Chondrocyte (in vitro differentiated cells): ENCODE results near the gene DNTT. TPM values are rescaled to one million over a fixed set of nuclear protein-coding genes. Genes with fewer than 3 reads are reported as not detected.

Experiments used
- DNase-seq: peaks from one replicate; pipeline ENCODE4 v3.0.0; 2021; ENCODE audit warnings: mixed read lengths, low spot score
- H3K27ac Mint-ChIP-seq: one replicate; pipeline ENCODE4 v1.8.0; 2021; ENCODE audit warnings: mild to moderate bottlenecking, moderate library complexity, mixed read lengths; ENCODE audit not compliant: unreplicated experiment
- H3K27me3 Mint-ChIP-seq: 2 replicates; pipeline ENCODE4 v1.8.0; 2021; ENCODE audit warnings: low read depth, mixed read lengths
- H3K36me3 Mint-ChIP-seq: 2 replicates; pipeline ENCODE4 v1.8.0; 2021; ENCODE audit warnings: low read depth, mixed read lengths
- H3K4me1 Mint-ChIP-seq: 2 replicates; pipeline ENCODE4 v1.8.0; 2021; ENCODE audit warnings: low read depth, mild to moderate bottlenecking, mixed read lengths
- H3K4me3 Mint-ChIP-seq: one replicate; pipeline ENCODE4 v1.8.0; 2021; ENCODE audit warnings: mild to moderate bottlenecking, moderate library complexity, mixed read lengths; ENCODE audit not compliant: unreplicated experiment
- H3K9me3 Mint-ChIP-seq: 2 replicates; pipeline ENCODE4 v1.8.0; 2021; ENCODE audit warnings: low read depth, mixed read lengths
- CTCF ChIP-seq: fragments of 200-600 bp; sonication (generic); IDR thresholded peaks from 2 replicates; pipeline ENCODE4 v1.5.0; 2021; ENCODE audit warnings: antibody characterized with exemption, mild to moderate bottlenecking, moderate library complexity
- total RNA-seq: library from RNA; stranded (reverse); gene quantifications from 3 replicates; pipeline ENCODE4 v1.2.1, GENCODE V29; 2021

DNTT gene
- total RNA-seq, 1 donor from 2014 or later: not detected

GRCh38 chr10:96325719-96326373 lies 21.6 kb downstream of the DNTT start:
- Mint-ChIP-seq H3K27me3 (peaks cover 43% of the 10 kb centered on the region), H3K9me3 (no peaks in the 10 kb centered on the region), H3K36me3 (no peaks in the 10 kb centered on the region), H3K4me1 (no peaks in the 10 kb centered on the region), H3K4me3 (no peak overlapping the region), H3K27ac (no peak overlapping the region)
- no peak for DNase-seq
- TF ChIP-seq CTCF: no peak

GRCh38 chr10:96327462-96327861 lies 23.2 kb downstream of the DNTT start:
- Mint-ChIP-seq H3K27me3 (peaks cover 50% of the 10 kb centered on the region), H3K4me1 (no peaks in the 10 kb centered on the region), H3K27ac (no peak overlapping the region), H3K4me3 (no peak overlapping the region), H3K36me3 (no peaks in the 10 kb centered on the region), H3K9me3 (no peaks in the 10 kb centered on the region)
- no peak for TF ChIP-seq CTCF
- no peak for DNase-seq

GRCh38 chr10:96333101-96333500 lies 28.9 kb downstream of the DNTT start:
- TF ChIP-seq CTCF: no peak
- H3K9me3 Mint-ChIP-seq: no peaks in the 10 kb centered on the region
- H3K27me3 Mint-ChIP-seq: peaks cover 42% of the 10 kb centered on the region
- H3K27ac Mint-ChIP-seq: no peak overlapping the region
- H3K4me1 Mint-ChIP-seq: no peaks in the 10 kb centered on the region
- no peaks in the 10 kb centered on the region for H3K36me3 Mint-ChIP-seq
- DNase-seq: no peak
- no peak overlapping the region for H3K4me3 Mint-ChIP-seq

GRCh38 chr10:96334616-96335526 lies 30.6 kb downstream of the DNTT start:
- no peak for DNase-seq
- Mint-ChIP-seq H3K4me1 (no peaks in the 10 kb centered on the region), H3K9me3 (no peaks in the 10 kb centered on the region), H3K36me3 (no peaks in the 10 kb centered on the region), H3K4me3 (no peak overlapping the region), H3K27ac (no peak overlapping the region), H3K27me3 (peaks cover 36% of the 10 kb centered on the region)
- peak; percentile 86 for TF ChIP-seq CTCF

GRCh38 chr10:96337106-96337505 lies 32.9 kb downstream of the DNTT start:
- peaks cover 26% of the 10 kb centered on the region for H3K27me3 Mint-ChIP-seq
- no peak for TF ChIP-seq CTCF
- no peaks in the 10 kb centered on the region for H3K9me3 Mint-ChIP-seq
- H3K36me3 Mint-ChIP-seq: no peaks in the 10 kb centered on the region
- DNase-seq: no peak
- H3K27ac Mint-ChIP-seq: no peak overlapping the region
- H3K4me1 Mint-ChIP-seq: peaks cover 5% of the 10 kb centered on the region
- no peak overlapping the region for H3K4me3 Mint-ChIP-seq
